Heart left ventricle (tissue), 16 donors: ENCODE data around the gene SMCHD1. TPM values are rescaled to one million over a fixed set of nuclear protein-coding genes. Genes with fewer than 3 reads are reported as not detected.
"Not testable (repeated sequence)": the region's sequence is repeated elsewhere in the genome, so short reads cannot be mapped to it uniquely, and the experiment has no call there.

ENCODE experiments used
- ATAC-seq, 4 donors: fragments of 200-7000 bp; cut with Tn5 transposase; one replicate each; pipeline ENCODE4 v1.9.1; 2020 to 2022; ENCODE audit warnings: moderate library complexity in 4 of 4, mild to moderate bottlenecking in 3 of 4, moderate number of reproducible peaks in 1 of 4
- DNase-seq, 5 donors: peaks; one replicate each; pipeline ENCODE4 v3.0.0-alpha.2; 2020
- H3K27ac ChIP-seq, 12 donors: fragments of 200-600 bp; sonication (generic) in 4 of 12; one replicate each; pipeline versions ENCODE4 v1.5.0 to v1.8.0; 2016 to 2022; ENCODE audit warnings: mild to moderate bottlenecking in 2 of 12
- H3K27me3 ChIP-seq, 9 donors: fragments of 200-600 bp; sonication (generic) in 2 of 9; one replicate each; pipeline versions ENCODE4 v1.5.1 to v1.8.0; 2016 to 2022; ENCODE audit warnings: mild to moderate bottlenecking in 3 of 9
- H3K36me3 ChIP-seq, 9 donors: fragments of 200-600 bp; sonication (generic) in 2 of 9; one replicate each; pipeline versions ENCODE4 v1.5.0 to v1.8.0; 2018 to 2022; ENCODE audit warnings: mild to moderate bottlenecking in 2 of 9
- H3K4me1 ChIP-seq, 12 donors: fragments of 200-600 bp; sonication (generic) in 4 of 12; one replicate each; pipeline versions ENCODE4 v1.5.0 to v1.8.0; 2016 to 2022; ENCODE audit warnings: mild to moderate bottlenecking in 3 of 12
- H3K4me3 ChIP-seq, 12 donors: fragments of 200-600 bp; sonication (generic) in 4 of 12; one replicate each; pipeline versions ENCODE4 v1.5.0 to v1.8.0; 2017 to 2022; ENCODE audit warnings: mild to moderate bottlenecking in 9 of 12, moderate library complexity in 4 of 12
- H3K9me3 ChIP-seq, 12 donors: fragments of 200-600 bp; sonication (generic) in 4 of 12; one replicate each; pipeline versions ENCODE4 v1.5.0 to v1.8.0; 2016 to 2022; ENCODE audit warnings: mild to moderate bottlenecking in 1 of 12
- CTCF ChIP-seq, 12 donors: fragments of 200-600 bp; sonication (generic) in 4 of 12; IDR thresholded peaks; one replicate each; pipeline versions ENCODE4 v1.5.0 to v1.8.0; 2018 to 2022; ENCODE audit warnings: antibody characterized with exemption in 12 of 12, mild to moderate bottlenecking in 5 of 12
- POLR2A ChIP-seq, 2 donors: fragments of 450-650 bp; IDR thresholded peaks; one replicate each; pipeline ENCODE4 v1.6.1; 2017; ENCODE audit warnings: antibody characterized with exemption in 2 of 2, mild to moderate bottlenecking in 2 of 2, moderate library complexity in 2 of 2
- whole genome bisulfite sequencing, 4 donors: extraction: QIAGEN DNeasy Blood & Tissue Kit in 2 of 4; methylation state at CpG; one replicate each; pipeline versions ENCODE4 v1.1.5 to v1.1.7; 2013 to 2018; 5-methylcytosine and 5-hydroxymethylcytosine counted together
- intact Hi-C, 10 donors: fragments of 100-400 bp; cut with DNase I; formaldehyde crosslinking; loops; one replicate each; pipeline versions ENCODE4 v1.11.1 to v1.14.2; 2022
- polyA plus RNA-seq, 2 donors: library from polyadenylated mRNA; stranded (reverse); fragments of 200-250 nt; gene quantifications; one replicate each; pipeline ENCODE4 v1.2.3, GENCODE V29; 2013
- total RNA-seq, 9 donors: library from RNA; depleted of rRNA in 2 of 9; stranded (reverse); fragments of >200 nt in 2 of 9; fragmentation: NEBNext Ultra II Directional in 3 of 9; extraction: Animal tissue kit (Norgen Biotek cat#: 25700) in 3 of 9; gene quantifications; one replicate each; pipeline versions ENCODE4 v1.1.0 to v1.2.4, GENCODE V29; 2016 to 2023
- donor health status: ischemic (EF 13 %, LVEDD 7.1; RV severe dilation, severe dysfunction).
- donor health status: healthy with polysubstance abuse.
- donor health status: DM: no; HTN: yes; CAD: no.
- donor health status: DM: no; HTN: no; CAD: no.
- donor health status: ischemic (EF 25% LVEDD 6.9; RV normal size, moderate dysfunction).
- donor health status: ischemic (EF 25% LVEDD 5.7; RV mildly dilated, moderate dysfunction).
- donor health status: healthy.
- donor health status: DM: yes; HTN: yes; CAD: no.
- donor health status: ischemic (EF 35%, LVEDD 5.7; RV mildly dilated, moderate dysfunction).
- donor health status: nonischemic (EF 11% LVEDD 7.7; RV severe dilation, severe dysfunction).
- donor health status: DM: yes; HTN: yes; CAD: no.
- donor health status: PGD.
- donor health status: ischemic (EF 29% LVEDD 5.4; RV normal size, mild dysfunction).
- donor health status: nonischemic (EF 23%, LVEDD 6.1; RV moderate dilation, normal function).

SMCHD1 gene
- total and polyA plus RNA-seq, 11 donors: 5.7 to 45.9 (median 28.6) TPM

DNA sequence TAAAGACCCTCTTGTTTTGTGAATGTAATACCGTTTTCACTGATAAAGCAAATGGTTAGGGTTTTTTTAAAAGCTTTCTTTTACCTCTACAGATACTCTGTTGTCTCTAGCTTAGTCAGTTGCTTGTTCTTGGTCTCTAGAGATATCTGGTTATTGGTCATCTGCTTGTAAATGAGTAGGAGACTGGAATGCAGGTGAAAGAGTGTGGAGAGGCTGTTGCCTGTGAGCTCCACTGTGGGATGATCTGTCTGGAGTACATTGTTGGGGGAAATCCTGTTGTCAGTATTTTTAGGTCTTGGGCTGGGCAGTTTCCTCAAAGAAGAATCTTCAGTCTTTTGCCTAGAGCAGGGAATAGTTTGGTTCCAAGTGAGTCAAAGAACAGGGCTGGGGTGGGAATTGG is 67.7 kb downstream of the SMCHD1 start:
- TF ChIP-seq POLR2A (IDR thresholded peaks at IDR 0.05): no peak
- TF ChIP-seq CTCF (IDR thresholded peaks at IDR 0.05): no peak
- Histone ChIP-seq H3K9me3 (no peaks in the 10 kb centered on the region), H3K4me3 (no peak overlapping the region), H3K4me1 (peaks cover 0 to 14% (median 0%) of the 10 kb centered on the region in 12 donors), H3K27me3 (no peaks in the 10 kb centered on the region), H3K36me3 (peaks cover 0 to 100% (median 95%) of the 10 kb centered on the region in 9 donors), H3K27ac (no peak overlapping the region)
- WGBS, 4 donors: 82 to 89% (median 86%) methylated on average over 1 of the region's 1 CpG
- DNase-seq: no peak
- intact Hi-C loops: loop anchor here in 2 of 10 donors (1.0 to 10.0 kb wide), 3 partner anchors 31 to 72 kb away; no protein-coding TSS in a partner anchor
- ATAC-seq: peak in 2 of 4 donors; percentile 16 to 20

- H3K36me3 ChIP-seq: peaks cover 0 to 100% (median 99%) of the 10 kb centered on the region in 9 donors
Observed at GRCh38 chr18:2729757-2730156, 74.2 kb downstream of the SMCHD1 start.

GRCh38 chr18:2736823-2737222 is 81.3 kb downstream of the SMCHD1 start:
- Histone ChIP-seq H3K4me3 (no peak overlapping the region), H3K9me3 (no peaks in the 10 kb centered on the region), H3K27me3 (no peaks in the 10 kb centered on the region), H3K27ac (no peak overlapping the region), H3K36me3 (peaks cover 0 to 99% (median 95%) of the 10 kb centered on the region in 9 donors), H3K4me1 (no peaks in the 10 kb centered on the region)
- intact Hi-C loops: no loop called here
- no peak for ATAC-seq
- 80 to 100% (median 99%) methylated on average over 3 of the region's 3 CpGs for WGBS, 4 donors
- TF ChIP-seq CTCF (IDR thresholded peaks at IDR 0.05) (no peak), POLR2A (IDR thresholded peaks at IDR 0.05) (no peak)
- no peak for DNase-seq

More at GRCh38 chr18:2729757-2730156, 74.2 kb downstream of the SMCHD1 start:
- no peak for ATAC-seq
- DNase-seq: no peak
- H3K4me3 ChIP-seq: no peak overlapping the region
- peaks cover 0 to 8% (median 0%) of the 10 kb centered on the region in 12 donors for H3K4me1 ChIP-seq
- WGBS, 4 donors: 98 to 100% (median 99%) methylated on average over 1 of the region's 1 CpG
- no peaks in the 10 kb centered on the region for H3K27me3 ChIP-seq
- H3K9me3 ChIP-seq: no peaks in the 10 kb centered on the region
- intact Hi-C loops: loop anchor here in 2 of 10 donors (10.0 kb wide), 2 partner anchors 65 kb away; no protein-coding TSS in a partner anchor
- no peak for TF ChIP-seq CTCF (IDR thresholded peaks at IDR 0.05)
- no peak overlapping the region for H3K27ac ChIP-seq

- H3K4me3 ChIP-seq, H3K9me3 ChIP-seq, intact Hi-C loops, DNase-seq, H3K27me3 ChIP-seq, H3K4me1 ChIP-seq, ATAC-seq, H3K27ac ChIP-seq: not testable (repeated sequence)
- H3K36me3 ChIP-seq: peaks cover 0 to 99% (median 95%) of the 10 kb centered on the region in 9 donors
- WGBS, 4 donors: 98 to 100% (median 99%) methylated on average over 3 of the region's 3 CpGs
Observed at GRCh38 chr18:2740082-2740481, 84.6 kb downstream of the SMCHD1 start.

- Histone ChIP-seq H3K27me3 (no peaks in the 10 kb centered on the region), H3K36me3 (peaks cover 0 to 99% (median 95%) of the 10 kb centered on the region in 9 donors), H3K9me3 (no peaks in the 10 kb centered on the region), H3K4me1 (no peaks in the 10 kb centered on the region), H3K27ac (no peak overlapping the region), H3K4me3 (no peak overlapping the region)
- ATAC-seq: no peak
- no peak for TF ChIP-seq CTCF (IDR thresholded peaks at IDR 0.05)
- TF ChIP-seq POLR2A (IDR thresholded peaks at IDR 0.05): no peak
- intact Hi-C loops: no loop called here
- DNase-seq: no peak
Observed at GRCh38 chr18:2746274-2746673, 90.7 kb downstream of the SMCHD1 start.
